Calu3 (cell line): ENCODE data around the gene PSMG4. TPM values are rescaled to one million over a fixed set of nuclear protein-coding genes. Genes with fewer than 3 reads are reported as not detected.

Experiments used
- BruUV-seq: library from RNA; stranded (reverse); fragments of 400-500 nt; replicated peaks from 2 replicates; lab custom pipeline; 2021; lab: Mats Ljungman, UMichigan
- CTCF ChIA-PET: fragments of 300-600 bp; sonication (Branson Sonifier 250); formaldehyde crosslinking; loops from one replicate; lab custom pipeline; 2022; ENCODE audit warnings: antibody characterized with exemption; lab: Charles Lee
- DNase-seq: peaks from one replicate; pipeline ENCODE4 v3.0.0; 2022
- H3K27ac Mint-ChIP-seq: one replicate; pipeline ENCODE4 v1.8.0; 2022; ENCODE audit warnings: mixed read lengths; ENCODE audit not compliant: unreplicated experiment
- H3K27me3 Mint-ChIP-seq: one replicate; pipeline ENCODE4 v1.8.0; 2022; ENCODE audit warnings: mixed read lengths; ENCODE audit not compliant: unreplicated experiment
- H3K36me3 Mint-ChIP-seq: one replicate; pipeline ENCODE4 v1.8.0; 2022; ENCODE audit warnings: mild to moderate bottlenecking, moderate library complexity, mixed read lengths; ENCODE audit not compliant: insufficient read depth, unreplicated experiment
- H3K4me1 Mint-ChIP-seq: one replicate; pipeline ENCODE4 v1.8.0; 2022; ENCODE audit warnings: mild to moderate bottlenecking, low read depth, mixed read lengths; ENCODE audit not compliant: unreplicated experiment
- H3K4me3 Mint-ChIP-seq: one replicate; pipeline ENCODE4 v1.8.0; 2022; ENCODE audit warnings: mild to moderate bottlenecking, low read depth, moderate library complexity, mixed read lengths; ENCODE audit not compliant: unreplicated experiment
- H3K9me3 Mint-ChIP-seq: one replicate; pipeline ENCODE4 v1.8.0; 2022; ENCODE audit warnings: low read depth, mixed read lengths; ENCODE audit not compliant: unreplicated experiment
- intact Hi-C: fragments of 100-400 bp; cut with micrococcal nuclease; formaldehyde crosslinking; loops from one replicate; pipeline ENCODE4 v1.10.0; 2022; ENCODE audit not compliant: unreplicated experiment
- total RNA-seq: library from RNA; stranded (reverse); gene quantifications from 2 replicates; pipeline ENCODE4 v1.2.3, GENCODE V29; 2022
- TF ChIP-seq, protein P1 (sequence below): fragments of 200-600 bp; IDR thresholded peaks from one replicate; pipeline ENCODE4 v1.8.0; 2022; ENCODE audit warnings: antibody characterized with exemption; ENCODE audit not compliant: unreplicated experiment

PSMG4 gene
- total RNA-seq, 1 experiment from 2014 or later = 17.6 TPM

DNA sequence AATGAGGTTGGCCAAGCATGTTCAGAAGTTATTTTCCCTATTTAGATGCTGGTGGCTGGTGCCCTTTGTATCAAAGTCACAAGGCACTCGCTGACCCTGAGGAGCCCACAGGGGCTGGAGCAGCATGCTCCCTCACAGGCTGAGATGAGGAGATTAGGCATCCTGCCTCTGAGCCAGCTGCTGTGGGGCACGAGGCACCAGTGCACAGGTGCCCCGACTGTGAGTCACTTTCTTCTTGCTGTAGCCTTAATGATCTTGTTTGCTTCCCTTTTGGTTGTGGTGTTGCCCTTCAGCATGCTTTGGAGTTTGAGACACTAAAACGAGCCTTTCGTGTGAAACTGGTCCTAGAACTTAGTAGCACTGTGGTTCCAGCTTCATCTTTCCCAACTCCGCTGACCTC lies 4.3 kb downstream of the PSMG4 start:
- intact Hi-C loops = no loop called here
- CTCF ChIA-PET = interaction anchor here (0.6 kb wide), 2 partner anchors 12 to 231 kb away, joined by 3 to 4 read pairs; no protein-coding TSS in a partner anchor
- no TSS peak for BruUV-seq
- TF ChIP-seq, protein P1, sequence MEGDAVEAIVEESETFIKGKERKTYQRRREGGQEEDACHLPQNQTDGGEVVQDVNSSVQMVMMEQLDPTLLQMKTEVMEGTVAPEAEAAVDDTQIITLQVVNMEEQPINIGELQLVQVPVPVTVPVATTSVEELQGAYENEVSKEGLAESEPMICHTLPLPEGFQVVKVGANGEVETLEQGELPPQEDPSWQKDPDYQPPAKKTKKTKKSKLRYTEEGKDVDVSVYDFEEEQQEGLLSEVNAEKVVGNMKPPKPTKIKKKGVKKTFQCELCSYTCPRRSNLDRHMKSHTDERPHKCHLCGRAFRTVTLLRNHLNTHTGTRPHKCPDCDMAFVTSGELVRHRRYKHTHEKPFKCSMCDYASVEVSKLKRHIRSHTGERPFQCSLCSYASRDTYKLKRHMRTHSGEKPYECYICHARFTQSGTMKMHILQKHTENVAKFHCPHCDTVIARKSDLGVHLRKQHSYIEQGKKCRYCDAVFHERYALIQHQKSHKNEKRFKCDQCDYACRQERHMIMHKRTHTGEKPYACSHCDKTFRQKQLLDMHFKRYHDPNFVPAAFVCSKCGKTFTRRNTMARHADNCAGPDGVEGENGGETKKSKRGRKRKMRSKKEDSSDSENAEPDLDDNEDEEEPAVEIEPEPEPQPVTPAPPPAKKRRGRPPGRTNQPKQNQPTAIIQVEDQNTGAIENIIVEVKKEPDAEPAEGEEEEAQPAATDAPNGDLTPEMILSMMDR = no peak
- Mint-ChIP-seq H3K4me1 (peaks cover 9% of the 10 kb centered on the region), H3K36me3 (peaks cover 25% of the 10 kb centered on the region), H3K27me3 (no peaks in the 10 kb centered on the region), H3K27ac (no peak overlapping the region), H3K9me3 (no peaks in the 10 kb centered on the region), H3K4me3 (no peak overlapping the region)
- DNase-seq = no peak

DNA sequence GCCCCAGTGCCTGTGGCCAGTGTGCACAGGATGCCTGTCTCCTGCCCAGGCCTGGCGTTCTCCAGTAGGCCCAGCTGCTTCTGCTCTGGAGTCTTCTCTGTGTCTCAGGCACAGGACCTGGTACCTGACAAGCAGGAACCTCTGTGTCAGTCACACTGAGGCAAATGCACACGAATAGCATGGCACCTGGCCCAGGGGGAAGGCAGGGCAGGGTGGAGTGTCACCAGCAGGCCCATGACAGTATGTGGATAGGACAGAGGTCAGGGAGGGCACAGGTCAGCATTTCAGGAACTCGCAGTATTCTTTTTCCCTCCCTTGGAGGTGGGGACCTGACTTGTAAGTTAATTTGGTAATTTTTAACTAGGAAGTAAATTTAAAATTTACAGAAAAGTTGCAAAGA lies 5.6 kb downstream of the PSMG4 start:
- intact Hi-C loops = no loop called here
- Mint-ChIP-seq H3K4me1 (peaks cover 9% of the 10 kb centered on the region), H3K36me3 (peaks cover 31% of the 10 kb centered on the region), H3K4me3 (no peak overlapping the region), H3K27ac (no peak overlapping the region), H3K27me3 (no peaks in the 10 kb centered on the region), H3K9me3 (no peaks in the 10 kb centered on the region)
- BruUV-seq = no TSS peak
- TF ChIP-seq, protein P1 = no peak
- CTCF ChIA-PET = no interaction called here
- DNase-seq = no peak

DNA sequence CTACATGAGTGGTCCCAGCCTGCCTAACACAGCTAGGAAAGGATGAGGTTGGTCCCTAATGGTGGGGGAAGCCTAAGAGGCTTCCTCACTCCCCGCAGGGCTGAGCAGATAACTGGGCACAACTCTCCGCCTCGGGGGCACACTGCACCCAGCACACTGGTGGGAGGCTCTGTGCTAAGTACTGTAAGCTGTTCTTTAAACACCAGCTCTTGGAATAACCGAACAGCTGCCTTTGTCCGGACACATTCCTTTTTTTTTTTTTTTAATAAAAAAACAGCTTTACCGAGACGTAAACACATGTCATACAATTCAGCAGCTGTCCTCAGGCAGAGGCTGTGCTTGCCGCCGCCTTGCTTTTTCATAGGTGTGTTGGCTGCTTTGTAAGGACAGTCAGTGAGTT lies 6.9 kb downstream of the PSMG4 start:
- H3K4me3 Mint-ChIP-seq = no peak overlapping the region
- no peak for DNase-seq
- H3K36me3 Mint-ChIP-seq = peaks cover 32% of the 10 kb centered on the region
- CTCF ChIA-PET = interaction anchor here (0.7 kb wide), 1 partner anchor 685 kb away, joined by 3 read pairs; no protein-coding TSS in a partner anchor
- intact Hi-C loops = no loop called here
- TF ChIP-seq, protein P1 = no peak
- no TSS peak for BruUV-seq
- peaks cover 9% of the 10 kb centered on the region for H3K4me1 Mint-ChIP-seq
- no peaks in the 10 kb centered on the region for H3K27me3 Mint-ChIP-seq
- no peak overlapping the region for H3K27ac Mint-ChIP-seq
- no peaks in the 10 kb centered on the region for H3K9me3 Mint-ChIP-seq

DNA sequence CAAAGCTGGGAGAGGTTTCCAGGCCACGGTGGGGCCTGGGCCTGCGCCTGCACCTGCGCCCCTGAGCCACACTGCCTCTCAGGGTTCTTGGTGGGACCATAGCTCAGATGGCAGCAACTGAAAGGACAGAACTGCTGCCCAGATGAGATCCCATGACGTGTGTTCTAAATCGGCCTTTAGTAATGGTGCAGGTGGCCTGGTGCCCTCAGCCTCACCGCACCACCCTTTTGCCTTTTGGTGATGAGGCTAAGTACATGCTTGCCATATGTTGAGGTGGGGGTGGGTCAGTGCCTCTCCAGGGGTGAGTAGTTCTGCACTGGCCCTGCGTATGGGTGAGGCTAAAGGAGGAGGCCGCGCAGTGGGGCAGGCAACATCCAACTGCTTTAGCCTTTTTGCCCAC lies 7.4 kb downstream of the PSMG4 start:
- peaks cover 32% of the 10 kb centered on the region for H3K36me3 Mint-ChIP-seq
- intact Hi-C loops = no loop called here
- CTCF ChIA-PET = no interaction called here

More for the DNA sequence above, 7.4 kb downstream of the PSMG4 start:
- no peak overlapping the region for H3K4me3 Mint-ChIP-seq
- H3K27ac Mint-ChIP-seq = no peak overlapping the region
- DNase-seq = no peak
- H3K4me1 Mint-ChIP-seq = peaks cover 9% of the 10 kb centered on the region
- no peaks in the 10 kb centered on the region for H3K9me3 Mint-ChIP-seq
- TF ChIP-seq, protein P1 = no peak
- no peaks in the 10 kb centered on the region for H3K27me3 Mint-ChIP-seq
- no TSS peak for BruUV-seq
